Measurements from ENCODE around the gene SGCD.

The SGCD gene

DNA sequence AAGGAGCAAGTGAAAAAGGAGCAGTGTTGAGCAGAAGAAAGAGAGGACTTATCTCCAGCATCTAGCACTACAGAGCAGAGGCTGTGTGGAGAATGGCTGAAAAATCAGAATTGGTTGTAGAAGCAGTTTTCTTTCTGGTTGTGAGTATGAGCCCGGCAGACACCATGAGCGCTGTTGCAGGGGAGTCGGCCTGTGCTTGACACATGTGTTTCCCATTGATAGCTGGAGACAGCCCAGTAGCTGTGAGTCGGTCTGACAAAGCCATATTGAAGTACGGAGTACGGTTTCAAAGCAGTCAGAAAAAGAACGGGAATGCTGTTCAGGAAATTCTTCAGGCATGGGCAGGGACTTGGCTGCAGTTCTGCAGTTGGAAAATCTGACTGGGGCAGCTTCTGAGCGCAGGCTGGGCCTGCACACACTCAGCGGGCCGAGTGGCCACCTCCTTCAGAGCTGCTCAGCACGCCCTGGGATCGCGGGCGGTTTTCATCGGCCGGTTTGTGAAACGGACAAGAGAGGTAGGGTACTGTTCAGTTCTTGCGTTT is at the start of gene SGCD:
SGCD (plus strand) TSS at position 447 of the 542 bp plus-strand sequence.
- no peak for DNase-seq (ENCODE audit: low read depth in 2 of 2)

DNA sequence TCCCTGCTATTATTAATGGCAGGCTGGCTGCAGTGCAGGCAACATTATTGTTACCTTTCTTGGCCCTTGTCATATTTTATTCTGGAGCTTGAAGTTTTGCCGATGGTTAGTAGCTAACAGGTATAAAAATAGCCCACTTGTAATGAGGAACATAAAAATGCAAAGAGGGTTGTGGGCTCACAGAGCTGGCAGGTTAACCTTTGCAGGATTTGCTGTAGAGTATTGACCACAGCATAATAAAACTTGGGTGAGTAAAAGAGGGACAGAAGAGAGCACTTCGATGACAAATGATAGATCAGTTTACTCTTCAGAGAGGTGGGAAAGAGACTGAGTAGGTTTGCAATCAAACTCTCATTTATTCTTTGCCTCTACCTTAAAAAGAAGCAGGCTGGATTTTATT is 49.7 kb upstream of the SGCD start:
- no peak for DNase-seq (ENCODE audit: low read depth in 2 of 2)

DNA sequence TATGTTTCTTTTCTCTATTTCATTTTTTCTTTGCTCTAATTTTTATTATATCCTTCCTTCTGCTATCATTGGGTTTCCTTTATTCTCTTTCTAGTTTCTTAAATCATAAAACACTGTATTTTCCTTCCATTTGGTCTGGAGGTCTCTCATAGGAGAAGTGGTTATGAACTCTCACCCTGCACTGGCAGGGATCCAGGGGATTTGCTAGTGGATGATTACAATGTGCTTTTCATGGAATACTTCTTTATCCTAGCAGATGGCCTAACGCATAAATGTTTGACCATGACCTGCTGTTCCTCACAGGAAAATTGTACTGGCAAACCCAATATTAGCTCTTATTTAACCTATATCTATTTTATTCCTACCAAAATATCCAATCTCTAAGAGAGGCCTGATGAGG is 31.5 kb upstream of the SGCD start:
- DNase-seq (ENCODE audit: low read depth in 2 of 2) = no peak

DNA sequence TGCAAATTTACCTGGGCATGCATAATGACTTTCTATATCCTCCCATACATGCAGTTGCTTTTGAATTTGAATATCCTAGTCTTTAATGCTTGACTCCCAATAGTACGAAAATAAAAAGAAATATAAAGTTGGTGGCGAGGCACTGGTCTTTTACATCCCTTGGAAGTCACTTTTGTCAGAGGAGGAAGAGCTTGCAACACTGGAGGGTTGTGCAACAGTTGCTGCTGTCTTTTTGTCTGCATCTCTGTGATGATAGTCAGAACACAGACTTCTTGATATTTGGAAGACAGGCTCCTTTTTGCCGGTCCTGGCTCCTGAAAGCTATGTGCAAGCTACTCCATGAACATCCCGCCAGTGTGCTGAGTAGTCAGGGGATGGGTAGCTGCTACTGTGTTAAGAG is 16.8 kb upstream of the SGCD start:
- no peak for DNase-seq (ENCODE audit: low read depth in 2 of 2)

DNA sequence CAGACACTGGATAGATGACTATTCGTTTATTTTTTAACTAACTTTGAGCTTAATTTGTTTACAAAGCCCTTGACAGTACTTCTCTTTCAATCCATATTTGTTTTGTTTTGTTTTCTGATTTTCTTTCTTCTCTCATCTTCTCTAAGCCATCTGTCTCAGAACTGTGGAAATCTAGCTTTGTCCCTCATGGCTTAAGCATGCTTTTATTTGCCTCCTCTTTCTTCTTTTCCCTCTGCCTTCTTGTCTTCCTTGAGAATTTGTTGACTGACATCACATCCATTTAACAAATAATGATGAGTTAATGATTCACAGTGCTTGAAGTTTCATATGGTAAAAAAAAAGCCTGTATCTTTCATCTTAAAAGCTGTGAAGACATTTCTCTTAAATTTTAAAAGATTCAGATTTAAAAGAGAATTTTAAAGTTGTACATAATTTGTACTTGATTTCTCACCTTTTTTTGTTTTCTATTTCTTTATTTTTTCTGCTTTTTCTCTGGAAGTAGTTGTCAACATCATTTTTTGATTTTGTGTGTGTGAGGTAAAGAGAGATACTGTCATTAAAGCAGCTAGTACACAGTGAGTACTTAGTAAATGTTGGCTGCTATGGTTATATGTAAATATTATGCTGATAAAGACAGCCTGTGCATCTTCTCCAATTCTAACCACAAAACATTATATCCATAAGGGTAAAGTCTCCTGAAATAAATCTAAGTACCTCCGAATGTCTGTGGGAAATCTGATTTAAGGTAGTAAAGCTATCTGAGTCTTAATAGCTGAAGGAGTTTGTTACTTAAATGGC is 13.9 kb upstream of the SGCD start:
- DNase-seq (ENCODE audit: low read depth in 2 of 2) = no peak

DNA sequence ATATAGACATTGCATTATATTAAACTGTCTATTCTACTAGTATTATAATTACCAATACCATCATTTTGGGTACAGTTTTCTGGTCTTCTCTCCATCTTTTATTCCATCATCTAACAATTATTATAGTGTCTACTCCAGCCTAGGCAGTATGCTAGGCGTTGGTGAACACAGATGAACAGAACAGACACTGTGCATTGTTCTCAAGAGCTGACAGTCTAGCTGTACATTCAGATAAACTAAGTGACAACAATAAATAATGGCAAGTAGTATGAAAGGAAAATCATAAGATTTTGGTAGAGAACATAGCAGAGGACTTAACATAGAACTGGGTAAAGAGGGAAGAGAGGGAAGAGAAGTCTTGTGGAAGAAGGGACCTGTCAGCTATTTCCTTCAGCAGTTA is 12.5 kb upstream of the SGCD start:
- no peak for DNase-seq (ENCODE audit: low read depth in 2 of 2)

DNA sequence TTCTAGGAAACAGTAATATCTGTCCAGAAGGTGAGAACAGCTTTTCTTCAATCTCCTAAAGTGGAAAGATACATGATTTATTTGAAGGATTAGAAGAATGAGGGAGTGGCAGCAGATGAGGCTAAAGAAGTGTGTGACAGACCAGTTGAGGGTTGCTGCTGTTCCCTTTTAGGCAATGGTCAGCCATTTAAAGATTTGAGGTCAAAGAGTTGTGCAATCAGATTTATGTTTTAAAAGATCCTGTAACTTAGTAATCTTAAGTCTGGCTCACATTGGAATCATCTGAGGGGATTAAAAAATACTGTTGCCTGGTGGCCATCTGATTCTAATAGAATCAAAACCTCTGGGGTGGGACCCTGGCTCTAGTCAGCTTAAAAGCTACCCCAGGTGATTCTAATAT is 4.3 kb upstream of the SGCD start:
- DNase-seq (ENCODE audit: low read depth in 2 of 2) = no peak

DNA sequence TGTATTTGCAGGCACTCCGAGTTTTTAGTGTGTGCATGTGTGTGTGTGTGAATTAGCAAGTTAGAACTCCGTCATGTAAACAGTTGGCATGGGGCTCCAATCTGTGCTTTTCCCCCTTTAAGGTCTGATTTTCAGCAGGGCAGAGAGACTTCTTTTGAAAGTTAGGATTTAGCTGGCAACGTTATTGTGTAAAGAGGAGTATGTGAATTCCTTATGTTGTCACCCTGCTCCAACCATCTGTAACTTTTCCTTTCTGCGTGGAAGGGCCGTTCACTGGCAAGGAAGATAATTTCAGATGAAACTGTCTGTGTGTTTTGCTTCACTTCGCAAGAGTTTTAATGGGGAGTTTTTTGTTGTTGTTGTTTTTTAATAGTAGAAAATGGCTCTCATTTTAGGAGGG is 332 bp downstream of the SGCD start:
- no peak for DNase-seq (ENCODE audit: low read depth in 2 of 2)

DNA sequence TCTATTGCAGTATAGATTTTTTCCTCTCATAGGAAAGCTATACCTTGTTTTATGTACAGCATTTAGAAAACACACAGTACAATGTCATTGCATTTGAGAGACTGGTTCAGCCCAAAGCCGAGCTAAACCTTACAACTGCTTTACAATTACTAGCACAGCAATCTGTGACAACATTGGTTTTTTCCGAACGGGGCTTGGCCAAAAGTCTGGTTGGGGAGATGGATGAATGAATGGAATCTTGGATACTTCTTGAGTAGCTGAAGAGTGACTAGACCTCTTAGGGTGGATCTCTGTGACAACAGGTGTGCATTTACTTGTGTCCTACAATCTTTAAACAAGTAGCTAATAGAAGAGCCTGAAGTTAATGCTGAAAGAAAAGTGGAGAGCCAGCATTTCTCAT is 1.2 kb downstream of the SGCD start:
- DNase-seq (ENCODE audit: low read depth in 2 of 2) = no peak

DNA sequence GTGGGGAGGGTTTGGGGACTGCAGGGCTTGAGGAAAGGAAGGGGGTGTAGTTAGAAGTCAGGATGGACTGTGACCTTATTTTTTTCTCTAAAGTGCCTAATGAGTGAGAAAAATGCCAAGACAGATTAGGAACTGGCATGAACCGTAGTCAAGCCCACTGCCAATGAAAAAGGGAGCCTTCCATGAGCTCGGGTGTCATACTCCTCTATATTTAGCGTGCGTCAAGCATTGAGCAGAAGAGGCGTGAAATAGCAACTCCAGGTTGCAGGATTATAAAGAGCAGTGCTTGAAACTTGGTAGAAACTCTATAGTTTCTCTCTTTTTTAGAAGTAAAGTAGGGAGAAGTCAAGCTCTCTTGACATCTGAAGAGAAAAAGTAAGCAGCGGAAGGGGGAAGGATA is 1.8 kb downstream of the SGCD start:
- DNase-seq (ENCODE audit: low read depth in 2 of 2) = no peak

DNA sequence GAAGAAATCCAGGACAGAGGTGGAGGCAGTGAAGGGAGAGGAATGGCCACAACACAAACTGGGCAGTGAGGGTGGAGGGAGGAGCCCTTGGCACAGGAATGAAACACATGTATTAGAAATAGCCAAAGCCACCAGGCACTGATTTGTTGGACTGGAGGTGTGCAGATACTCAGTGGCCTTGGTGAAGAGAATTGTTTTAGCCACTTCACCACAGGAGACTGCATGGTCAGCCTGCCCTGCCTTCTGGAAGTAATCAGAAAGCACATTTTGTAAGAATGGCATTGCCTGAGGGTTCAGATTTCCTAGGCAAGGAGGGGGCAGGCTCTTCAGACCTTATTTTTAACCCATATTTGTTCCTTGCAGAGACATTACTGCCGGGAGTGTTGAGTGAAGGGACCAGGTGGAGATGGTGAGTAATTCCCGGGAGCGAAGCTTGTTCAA is 2.2 kb downstream of the SGCD start:
- no peak for DNase-seq (ENCODE audit: low read depth in 2 of 2)

DNA sequence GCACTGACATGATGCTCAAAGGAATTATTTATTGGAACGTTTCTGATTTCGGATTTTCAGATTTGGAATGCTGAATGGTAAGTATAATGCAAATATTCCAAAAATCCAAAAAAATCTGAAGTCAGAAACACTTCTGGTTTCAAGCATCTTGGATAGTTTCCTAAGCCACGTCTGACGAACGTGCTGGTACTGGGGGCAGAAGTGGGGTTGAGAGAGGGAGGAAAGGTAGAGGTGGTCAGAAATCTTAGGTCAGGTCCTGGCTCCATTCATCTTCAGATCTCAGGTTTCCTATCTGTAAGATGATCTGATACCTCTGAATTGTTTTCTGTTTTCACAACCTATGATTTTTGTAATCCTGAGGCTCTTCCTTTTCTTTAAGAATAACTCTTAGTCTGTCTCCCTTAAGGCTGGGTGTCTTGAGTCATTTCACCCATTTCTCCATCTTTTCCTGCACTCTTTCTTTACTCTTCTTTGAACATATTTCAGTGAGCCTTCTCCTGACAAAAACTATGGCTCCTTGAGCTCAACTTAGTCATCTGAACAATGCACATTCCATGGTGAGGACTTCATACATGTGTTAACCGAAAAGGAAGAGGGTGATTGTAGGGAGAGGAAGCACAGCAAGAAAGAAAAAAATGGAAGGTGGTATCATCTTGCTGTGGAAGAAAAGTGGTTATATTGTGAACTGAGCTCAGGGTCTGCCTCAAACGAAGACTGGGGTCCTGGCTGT is 3.3 kb downstream of the SGCD start:
- no peak for DNase-seq (ENCODE audit: low read depth in 2 of 2)

DNA sequence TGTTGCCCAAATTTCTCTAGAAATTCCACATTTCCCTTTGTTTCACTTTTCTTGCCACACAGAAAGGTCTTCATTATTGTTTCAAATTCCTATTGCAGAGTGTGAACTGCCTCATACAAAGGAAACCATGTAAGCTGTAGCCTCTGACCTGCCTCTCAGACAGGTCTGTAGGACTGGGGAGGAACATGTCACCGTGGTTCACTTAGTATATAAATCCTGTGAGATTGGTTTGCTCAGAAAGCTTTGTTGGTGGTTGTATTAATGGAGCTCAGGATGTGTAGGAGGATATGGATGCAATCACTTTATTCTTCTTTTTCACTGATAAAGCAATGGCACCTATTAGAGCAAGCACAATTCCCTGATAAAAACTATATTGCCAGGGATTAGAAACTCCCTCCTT is 4.2 kb downstream of the SGCD start:
- DNase-seq (ENCODE audit: low read depth in 2 of 2) = no peak

DNA sequence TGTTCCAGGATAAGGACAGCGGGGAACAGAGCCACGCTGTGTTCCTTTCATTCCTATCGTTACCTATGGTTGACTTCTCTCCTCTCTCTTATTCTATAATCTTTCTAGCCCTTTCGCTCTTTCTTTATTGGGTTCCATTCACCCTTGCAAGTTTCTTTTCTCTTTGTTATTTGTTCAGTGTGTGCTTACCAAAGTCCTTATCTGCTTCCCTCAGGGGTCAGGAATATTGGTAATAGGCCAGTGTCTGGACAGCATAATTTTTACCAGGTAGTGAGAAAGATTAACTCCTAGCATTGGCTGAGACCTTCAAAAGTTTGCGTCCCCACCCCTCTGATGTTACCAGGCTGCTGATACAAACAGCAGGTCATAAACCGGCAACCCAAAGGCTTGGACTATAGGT is 4.9 kb downstream of the SGCD start:
- no peak for DNase-seq (ENCODE audit: low read depth in 2 of 2)

DNA sequence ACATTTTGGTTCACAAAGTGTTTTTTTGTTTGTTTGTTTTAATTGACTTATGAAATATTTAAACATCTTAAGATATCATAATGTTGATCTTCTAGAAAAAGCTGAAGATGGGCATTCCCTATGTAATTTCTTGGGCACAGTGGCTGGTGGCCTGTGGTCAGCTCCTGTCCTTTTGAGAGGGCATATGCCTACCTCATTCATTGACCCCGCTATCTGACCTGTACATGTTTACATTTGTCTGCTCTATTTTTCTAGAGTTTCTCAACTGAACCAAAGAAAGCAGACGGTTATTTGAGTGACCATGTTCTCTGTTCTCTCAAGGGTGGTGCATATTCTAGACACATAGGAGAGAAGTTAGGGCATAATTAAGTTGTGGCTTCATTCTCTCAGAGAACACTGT is 5.3 kb downstream of the SGCD start:
- no peak for DNase-seq (ENCODE audit: low read depth in 2 of 2)

DNA sequence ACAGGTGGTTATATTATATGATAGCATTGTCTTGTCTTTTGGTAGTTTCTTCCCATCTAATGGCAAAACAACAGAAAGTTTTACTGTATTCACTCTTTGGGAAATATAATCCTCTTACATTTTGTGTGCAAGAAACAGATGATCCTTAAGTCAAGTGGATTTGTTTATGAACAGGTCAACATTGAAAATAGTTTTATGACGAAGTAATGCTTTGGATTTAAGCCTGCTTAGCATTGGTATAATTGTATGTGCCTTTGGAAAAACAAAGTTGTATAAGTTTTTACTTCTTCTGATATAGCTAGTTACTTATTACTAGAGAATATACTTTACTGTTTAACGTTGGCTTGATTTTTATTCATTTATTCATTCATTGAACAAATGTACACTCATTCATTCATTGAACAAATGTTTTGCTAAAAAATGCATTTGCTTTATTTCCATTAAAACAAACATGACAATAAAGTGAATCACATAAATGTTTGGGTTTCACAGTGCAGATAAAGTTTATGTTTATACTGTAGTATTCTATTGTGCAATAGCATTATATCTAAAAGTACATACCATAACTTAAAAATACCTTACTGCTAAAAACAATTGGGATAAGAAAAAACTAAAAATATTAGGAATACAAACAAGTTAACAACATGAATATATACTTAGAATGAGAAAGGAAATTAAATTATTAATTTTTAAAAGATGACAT is 12.3 kb downstream of the SGCD start:
- DNase-seq (ENCODE audit: low read depth in 2 of 2) = no peak

DNA sequence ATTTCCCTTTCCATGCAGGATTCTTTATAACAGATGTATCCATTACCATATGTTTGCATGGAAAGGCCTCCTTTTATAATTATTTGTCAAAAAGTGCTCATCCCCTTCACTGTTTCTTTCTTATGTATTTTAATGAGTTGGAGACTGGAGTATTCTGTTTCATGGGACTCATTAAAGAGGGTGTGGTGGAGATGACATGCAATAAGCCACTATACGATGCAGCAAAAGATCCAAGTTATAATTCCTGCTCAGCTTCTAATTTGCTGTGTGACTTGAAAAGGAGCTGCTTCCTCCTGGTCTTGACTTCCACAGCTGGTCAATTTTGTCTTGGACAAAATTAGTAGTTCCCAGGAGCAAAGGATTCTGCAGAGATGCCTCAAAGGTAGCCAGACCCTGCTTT is 13.9 kb downstream of the SGCD start:
- no peak for DNase-seq (ENCODE audit: low read depth in 2 of 2)

DNA sequence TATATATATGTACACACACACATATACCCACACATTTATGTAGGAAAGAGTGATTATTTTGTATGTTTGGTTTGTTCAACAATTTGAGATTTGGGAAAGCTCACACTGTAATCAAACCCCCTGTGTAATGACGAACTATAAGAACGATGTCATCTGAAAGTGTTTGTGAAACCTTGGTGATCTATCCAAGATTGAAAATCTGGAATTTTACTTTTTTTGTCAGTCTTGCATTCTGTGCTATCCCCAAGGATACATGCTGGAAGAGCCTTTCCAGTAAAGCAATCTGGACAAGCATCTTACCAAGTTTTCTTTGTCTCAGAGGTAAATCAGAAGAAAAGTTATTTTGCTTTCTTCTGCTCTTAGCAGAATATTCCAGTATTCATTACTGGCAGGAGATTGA is 23.3 kb downstream of the SGCD start:
- DNase-seq (ENCODE audit: low read depth in 2 of 2) = no peak

DNA sequence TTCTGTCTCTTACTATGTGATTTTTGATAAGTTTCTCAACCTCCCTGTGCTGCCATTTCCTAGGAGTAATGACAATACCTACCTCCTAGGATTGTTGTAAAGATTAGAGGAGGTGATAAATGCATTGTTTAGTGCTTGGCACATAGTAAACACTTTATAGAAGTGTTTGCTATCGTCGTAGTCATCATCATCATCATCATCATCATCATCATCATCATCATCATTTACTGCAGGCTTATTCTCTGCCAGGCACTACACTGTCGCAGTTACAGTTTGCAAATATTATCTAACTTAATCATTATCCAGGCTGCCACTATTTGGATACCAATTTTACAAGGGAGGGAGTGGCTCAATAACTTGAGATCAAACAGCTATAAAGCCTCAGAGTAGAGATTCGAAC is 24.5 kb downstream of the SGCD start:
- DNase-seq (ENCODE audit: low read depth in 2 of 2) = no peak

DNA sequence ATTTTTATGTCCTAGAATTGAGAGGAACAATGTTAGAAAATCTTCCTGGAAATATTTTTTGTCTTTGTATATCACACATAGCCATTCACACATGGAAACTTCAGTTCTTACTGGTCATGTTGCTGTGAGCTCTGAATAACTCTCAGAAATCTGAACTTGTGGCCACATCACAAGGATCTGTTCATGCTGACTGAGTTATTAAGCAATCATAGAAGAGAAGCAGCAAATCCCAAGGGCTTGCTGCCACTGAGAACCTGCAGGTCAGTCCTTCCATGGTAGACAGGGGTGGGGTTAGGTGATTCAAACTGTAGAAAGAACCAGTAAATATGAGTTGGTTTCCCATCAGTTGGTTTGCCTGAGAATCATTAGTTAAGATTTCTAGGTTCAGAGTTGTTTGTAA is 27.6 kb downstream of the SGCD start:
- DNase-seq (ENCODE audit: low read depth in 2 of 2) = no peak

DNA sequence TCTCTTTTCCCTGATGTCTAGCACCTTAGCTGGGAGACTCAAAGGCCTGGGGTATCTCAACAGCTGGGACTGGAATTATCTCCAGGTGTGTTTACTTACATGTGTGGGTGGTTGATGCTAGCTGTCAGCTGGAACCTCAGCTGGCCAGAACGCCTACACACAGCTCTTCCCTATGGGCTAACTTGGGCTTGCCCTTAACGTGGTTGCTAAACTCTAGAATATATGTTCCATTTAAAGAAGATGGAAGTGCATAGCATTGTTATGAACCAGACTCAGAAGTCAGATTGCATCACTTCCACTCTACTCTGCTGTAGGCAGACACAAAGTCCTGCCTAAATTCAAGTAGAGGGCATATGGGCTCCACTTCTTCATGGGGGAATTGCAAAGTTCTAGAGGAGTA is 29.3 kb downstream of the SGCD start:
- no peak for DNase-seq (ENCODE audit: low read depth in 2 of 2)

DNA sequence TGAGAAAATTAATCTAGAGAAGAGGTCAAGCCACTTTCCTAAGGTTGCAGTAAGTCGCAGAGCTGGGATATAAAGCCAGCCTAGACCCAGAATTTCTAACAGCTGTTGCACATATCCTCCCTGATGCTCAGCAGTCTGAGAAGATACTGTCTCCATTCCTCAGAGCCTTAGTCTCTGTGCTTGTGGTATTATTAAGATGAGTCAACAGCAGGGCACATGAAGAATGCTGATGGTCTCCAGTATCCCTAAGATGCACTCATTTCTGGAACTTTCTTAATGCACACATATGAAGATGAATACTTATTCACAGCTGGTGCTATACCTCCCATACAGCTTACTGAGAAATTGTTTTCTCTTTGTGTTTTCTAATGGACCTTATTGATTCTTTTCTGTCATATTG is 32.5 kb downstream of the SGCD start:
- no peak for DNase-seq (ENCODE audit: low read depth in 2 of 2)

Measured in stimulated activated CD4-positive, alpha-beta T cell treated with anti-CD3 and anti-CD28 coated beads, Interleukin-12 subunit alpha, Interleukin-12 subunit beta, amount 100 ng/mL, for 24 hours (primary cell).